Fibroblast of the aortic adventitia (primary cell): ENCODE measurements around the gene RFPL4A. TPM values are rescaled to one million over a fixed set of nuclear protein-coding genes. Genes with fewer than 3 reads are reported as not detected.
A peak's percentile ranks its signal among the peaks of the same experiment; 100 is the strongest.

Source experiments
- DNase-seq: peaks from one replicate; pipeline ENCODE4 v3.0.0-alpha.2; 2010; ENCODE audit warnings: low read depth
- H3K4me3 ChIP-seq: 2 replicates; pipeline ENCODE4 v1.5.1; 2011; ENCODE audit warnings: low read depth, mild to moderate bottlenecking, control low read depth, low read length, moderate library complexity
- total RNA-seq: library from RNA; depleted of rRNA; stranded (reverse); fragments of >200 nt; gene quantifications from 2 replicates; pipeline ENCODE4 v1.2.3, GENCODE V29; 2012; ENCODE audit warnings: low replicate concordance
- TF ChIP-seq, protein P1 (sequence below): IDR thresholded peaks from 2 replicates; pipeline ENCODE4 v1.5.1; 2011; ENCODE audit warnings: mild to moderate bottlenecking, low read length, control low read depth, inconsistent platforms; ENCODE audit not compliant: insufficient read depth

RFPL4A gene
- total RNA-seq, 1 donor = not detected

GRCh38 chr19:55777528-55777927 is 18.6 kb downstream of the RFPL4A start:
- no peak for DNase-seq
- TF ChIP-seq, protein P1, sequence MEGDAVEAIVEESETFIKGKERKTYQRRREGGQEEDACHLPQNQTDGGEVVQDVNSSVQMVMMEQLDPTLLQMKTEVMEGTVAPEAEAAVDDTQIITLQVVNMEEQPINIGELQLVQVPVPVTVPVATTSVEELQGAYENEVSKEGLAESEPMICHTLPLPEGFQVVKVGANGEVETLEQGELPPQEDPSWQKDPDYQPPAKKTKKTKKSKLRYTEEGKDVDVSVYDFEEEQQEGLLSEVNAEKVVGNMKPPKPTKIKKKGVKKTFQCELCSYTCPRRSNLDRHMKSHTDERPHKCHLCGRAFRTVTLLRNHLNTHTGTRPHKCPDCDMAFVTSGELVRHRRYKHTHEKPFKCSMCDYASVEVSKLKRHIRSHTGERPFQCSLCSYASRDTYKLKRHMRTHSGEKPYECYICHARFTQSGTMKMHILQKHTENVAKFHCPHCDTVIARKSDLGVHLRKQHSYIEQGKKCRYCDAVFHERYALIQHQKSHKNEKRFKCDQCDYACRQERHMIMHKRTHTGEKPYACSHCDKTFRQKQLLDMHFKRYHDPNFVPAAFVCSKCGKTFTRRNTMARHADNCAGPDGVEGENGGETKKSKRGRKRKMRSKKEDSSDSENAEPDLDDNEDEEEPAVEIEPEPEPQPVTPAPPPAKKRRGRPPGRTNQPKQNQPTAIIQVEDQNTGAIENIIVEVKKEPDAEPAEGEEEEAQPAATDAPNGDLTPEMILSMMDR = no peak
- H3K4me3 ChIP-seq = no peak overlapping the region

- no peak overlapping the region for H3K4me3 ChIP-seq
- no peak for DNase-seq
- TF ChIP-seq, protein P1 = no peak
Observed at GRCh38 chr19:55778331-55778730, 19.4 kb downstream of the RFPL4A start.

DNA sequence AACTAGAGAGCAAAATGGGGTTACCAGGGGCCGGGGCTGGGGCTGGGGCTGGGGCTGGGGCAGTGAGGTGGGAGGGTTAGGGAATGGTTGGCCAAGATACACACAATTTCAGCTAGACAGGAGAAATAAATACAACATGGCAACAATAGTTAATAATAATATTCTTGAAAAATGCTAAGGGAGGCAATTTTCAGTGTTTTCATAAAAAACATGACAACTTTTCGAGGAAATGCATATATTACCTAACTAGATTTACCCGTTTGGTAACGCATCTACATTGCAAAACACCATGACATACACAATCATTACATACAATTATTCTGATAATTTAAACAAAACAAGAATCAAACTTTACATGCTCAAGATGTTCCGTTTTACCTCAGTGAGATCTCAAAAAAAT is 22.2 kb downstream of the RFPL4A start:
- TF ChIP-seq, protein P1 = no peak
- H3K4me3 ChIP-seq = no peak overlapping the region
- DNase-seq = no peak

GRCh38 chr19:55795021-55795420 is 36.1 kb downstream of the RFPL4A start:
- DNase-seq = no peak

DNA sequence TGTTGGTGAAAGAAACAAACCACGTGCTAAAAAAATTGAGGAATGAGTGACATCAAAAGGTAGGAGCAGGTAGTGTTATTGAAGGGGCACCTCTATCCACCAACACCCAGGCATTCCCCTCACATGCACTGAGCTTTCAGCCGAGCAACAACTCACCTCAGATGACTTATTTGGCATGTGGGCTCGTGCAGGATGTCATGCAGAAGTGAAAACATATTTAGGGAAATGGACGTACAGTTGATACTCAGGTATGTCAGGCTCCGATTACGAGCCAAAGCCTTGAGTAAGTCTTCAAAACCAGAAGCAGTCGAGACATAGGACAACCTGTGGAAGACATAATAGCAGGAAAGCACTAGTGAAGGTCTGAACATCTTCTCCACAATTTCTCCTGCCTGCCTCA is 42.5 kb downstream of the RFPL4A start:
- DNase-seq = no peak
- H3K4me3 ChIP-seq = no peak overlapping the region
- TF ChIP-seq, protein P1 = no peak

More at GRCh38 chr19:55795021-55795420, 36.1 kb downstream of the RFPL4A start:
- no peak overlapping the region for H3K4me3 ChIP-seq
- TF ChIP-seq, protein P1 = no peak

DNA sequence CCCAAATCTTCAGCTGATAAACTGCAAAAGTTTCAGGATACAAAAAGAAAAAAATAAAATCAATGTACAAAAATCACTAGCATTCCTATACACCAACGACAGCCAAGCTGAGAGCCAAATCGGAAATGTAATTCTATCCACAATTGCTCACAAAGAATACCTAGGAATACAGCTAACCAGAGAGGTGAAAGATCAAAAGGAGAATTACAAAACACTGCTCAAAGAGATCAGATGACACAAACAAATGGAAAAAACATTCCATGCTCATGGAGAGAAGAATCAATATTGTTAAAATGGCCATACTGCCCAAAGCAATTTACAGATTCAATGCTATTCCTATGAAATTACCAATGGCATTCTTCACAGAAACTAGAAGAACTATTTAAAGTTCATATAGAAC is 43.4 kb downstream of the RFPL4A start:
- no peak for DNase-seq
- TF ChIP-seq, protein P1 = no peak
- H3K4me3 ChIP-seq = no peak overlapping the region

- no peak overlapping the region for H3K4me3 ChIP-seq
- DNase-seq = peak; percentile 15
- TF ChIP-seq, protein P1 = no peak
Observed at GRCh38 chr19:55809381-55810058, 50.6 kb downstream of the RFPL4A start.
